HG03139 (cell line): ENCODE measurements around the gene XPOT.

ENCODE experiments used
- ATAC-seq: cut with Tn5 transposase; IDR thresholded peaks from one replicate; pipeline ENCODE4 v1.9.1; 2021; ENCODE audit not compliant: unreplicated experiment

XPOT gene

DNA sequence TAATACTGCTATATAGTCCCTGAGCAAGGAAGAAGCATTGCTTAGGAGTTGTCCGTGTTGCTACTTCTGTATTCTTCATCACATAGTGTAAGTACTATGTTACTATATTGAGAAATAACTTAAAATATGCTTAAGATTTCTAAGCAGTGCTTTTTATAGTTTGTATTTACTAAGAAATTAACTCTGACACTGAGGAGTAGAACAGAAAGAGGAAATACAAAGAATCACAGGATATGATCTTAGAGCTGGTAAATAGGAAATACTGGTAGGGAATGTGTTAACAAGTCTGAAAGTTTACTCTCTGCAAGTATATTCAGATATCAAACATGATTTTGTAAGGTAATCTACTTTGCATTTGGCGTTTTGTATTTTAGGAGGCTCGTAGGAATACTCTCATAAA lies 15.5 kb downstream of the XPOT start:
- ATAC-seq, result no peak

DNA sequence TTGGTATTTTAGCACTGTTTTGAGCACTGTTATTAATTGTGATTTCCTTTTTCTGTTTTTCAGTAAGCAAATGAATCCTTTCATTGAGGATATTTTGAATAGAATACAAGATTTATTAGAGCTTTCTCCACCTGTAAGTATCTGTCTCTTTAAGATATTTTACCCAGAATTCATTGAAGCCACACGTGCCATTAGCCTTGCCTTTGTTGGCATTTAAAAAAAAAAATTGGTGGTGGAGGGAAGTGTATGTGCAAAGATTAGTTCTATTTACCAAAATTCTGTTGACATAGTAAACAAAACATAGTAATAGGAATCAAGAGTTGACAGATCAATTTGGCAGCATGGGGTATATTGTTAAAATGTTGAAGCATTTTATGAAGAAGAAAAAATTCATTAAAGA lies 23.8 kb downstream of the XPOT start:
- ATAC-seq, result no peak

DNA sequence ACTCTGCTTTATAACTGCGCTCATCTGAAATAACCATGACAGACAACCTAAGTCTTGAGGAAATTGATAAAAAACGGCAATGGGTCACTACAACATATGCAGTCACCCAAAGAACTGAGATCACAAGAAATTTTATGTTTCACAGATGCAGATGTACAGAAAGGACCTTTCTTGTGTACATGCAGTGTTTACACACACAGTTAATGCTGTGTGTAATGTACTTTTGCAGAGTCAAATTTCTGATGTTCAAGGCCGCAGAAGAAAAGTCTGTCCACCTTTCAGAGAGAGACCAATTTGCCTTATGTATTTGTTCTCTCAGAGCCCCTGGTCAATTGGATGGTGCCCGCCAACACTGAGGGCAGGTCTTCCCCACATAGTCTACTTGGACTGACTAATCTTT lies 24.8 kb downstream of the XPOT start:
- ATAC-seq, result no peak

DNA sequence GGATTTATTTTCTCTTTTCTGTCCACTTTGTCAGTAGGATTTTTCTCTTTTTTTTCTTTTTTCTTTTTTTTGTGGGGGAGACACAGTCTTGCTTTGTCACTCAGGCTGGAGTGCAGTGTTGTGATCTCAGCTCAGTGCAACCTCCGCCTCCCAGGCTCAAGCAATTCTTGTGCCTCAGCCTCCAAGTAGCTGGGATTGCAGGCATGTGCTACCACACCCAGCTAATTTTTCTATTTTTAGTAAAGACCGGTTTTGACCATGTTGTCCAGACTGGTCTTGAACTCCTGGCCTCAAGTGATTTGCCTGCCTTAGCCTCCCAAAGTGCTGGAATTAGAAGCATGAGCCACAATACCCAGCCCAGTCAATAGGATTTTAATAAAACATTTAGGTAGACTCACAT lies 26.7 kb downstream of the XPOT start:
- ATAC-seq, result no peak

DNA sequence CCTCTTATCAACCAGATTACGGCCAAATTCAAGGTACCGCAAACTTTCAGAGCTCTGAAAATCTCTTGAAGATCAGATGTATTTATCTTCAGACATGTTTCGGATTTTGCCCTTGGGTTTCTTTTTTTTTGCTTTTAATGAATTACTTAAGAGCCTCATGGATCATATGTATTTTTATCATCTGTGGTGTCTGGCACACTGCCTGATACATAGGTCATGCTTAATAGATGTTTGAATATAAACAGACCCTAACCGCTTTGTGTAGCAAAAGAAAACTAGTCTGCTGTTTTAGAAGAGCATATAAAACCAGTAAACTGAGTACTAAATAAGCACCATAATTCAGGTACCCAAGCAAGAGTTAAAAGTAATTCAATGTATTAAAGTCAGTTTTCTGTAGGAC lies 27.6 kb downstream of the XPOT start:
- no peak for ATAC-seq

DNA sequence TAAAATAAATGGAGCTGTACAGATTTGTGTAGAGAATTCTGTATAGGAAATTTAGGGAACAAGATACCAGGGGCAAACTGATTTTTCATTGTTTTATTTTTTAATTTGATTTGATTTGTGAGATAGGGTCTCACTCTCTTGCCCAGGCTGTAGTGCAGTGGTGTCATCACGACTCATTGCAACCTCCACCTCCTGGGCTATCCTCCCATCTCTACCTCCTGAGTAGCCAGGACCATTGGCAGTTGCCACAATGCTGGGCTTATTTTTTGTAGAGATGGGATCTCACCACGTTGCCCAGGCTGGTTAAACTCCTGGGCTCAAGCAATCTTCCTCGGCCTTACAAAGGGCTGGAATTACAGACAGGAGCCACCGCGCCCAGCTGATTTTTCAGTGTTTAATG lies 29.7 kb downstream of the XPOT start:
- ATAC-seq, result no peak

DNA sequence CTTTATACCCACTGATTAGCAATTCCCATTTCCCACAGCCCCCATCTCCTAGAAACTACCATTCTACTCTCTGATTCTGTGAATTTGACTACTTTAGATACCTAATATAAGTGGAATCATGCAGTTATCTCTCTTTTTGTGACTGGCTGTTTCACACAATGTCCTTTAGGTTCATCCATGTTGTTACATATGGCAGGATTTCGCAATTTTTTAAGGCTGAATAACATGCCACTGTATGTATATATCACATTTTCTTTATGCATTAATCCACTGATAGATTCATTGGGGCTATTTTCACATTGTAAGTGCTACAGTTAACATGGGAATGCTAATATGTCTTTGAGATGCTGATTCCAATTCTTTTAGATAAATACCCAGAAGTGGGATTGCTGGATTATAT lies 35.9 kb downstream of the XPOT start:
- ATAC-seq, result no peak

DNA sequence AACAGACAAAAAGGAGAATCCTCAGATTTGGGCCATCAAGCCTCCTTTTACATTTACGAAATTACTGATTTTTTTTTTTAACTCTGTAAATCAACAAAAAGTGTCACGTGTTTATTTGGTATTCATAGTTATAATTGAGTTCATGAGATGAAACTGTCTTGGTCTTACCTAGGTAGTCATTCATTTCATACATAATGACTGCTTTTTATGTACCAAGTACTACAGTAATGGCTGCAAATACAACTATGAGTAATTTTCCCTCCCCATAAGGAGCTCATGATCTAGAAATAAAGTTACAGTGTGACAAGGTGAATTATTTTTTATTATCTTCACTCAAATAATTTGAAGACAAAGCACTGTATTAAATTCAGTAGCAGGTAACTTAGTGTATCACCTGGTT lies 41.3 kb downstream of the XPOT start:
- no peak for ATAC-seq

DNA sequence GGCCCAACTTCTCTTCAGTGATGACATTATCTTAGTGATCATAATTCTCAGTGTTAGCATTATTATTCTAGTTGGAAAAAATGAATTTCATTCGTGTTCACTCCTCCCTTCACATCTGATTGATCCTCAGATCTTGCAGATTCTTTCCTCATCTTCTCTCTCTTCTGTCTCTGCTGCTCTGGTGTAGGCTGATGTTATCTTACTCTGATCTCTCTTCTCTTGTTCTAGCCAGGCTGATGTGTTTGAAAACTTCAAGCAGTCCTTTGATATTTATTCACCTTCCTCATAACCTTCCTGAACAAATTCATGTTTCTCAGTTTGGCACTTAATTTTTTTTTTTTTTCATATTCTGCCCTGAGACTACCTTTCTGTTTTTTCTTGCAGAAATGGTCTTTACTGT lies 42.1 kb downstream of the XPOT start:
- ATAC-seq, result no peak

DNA sequence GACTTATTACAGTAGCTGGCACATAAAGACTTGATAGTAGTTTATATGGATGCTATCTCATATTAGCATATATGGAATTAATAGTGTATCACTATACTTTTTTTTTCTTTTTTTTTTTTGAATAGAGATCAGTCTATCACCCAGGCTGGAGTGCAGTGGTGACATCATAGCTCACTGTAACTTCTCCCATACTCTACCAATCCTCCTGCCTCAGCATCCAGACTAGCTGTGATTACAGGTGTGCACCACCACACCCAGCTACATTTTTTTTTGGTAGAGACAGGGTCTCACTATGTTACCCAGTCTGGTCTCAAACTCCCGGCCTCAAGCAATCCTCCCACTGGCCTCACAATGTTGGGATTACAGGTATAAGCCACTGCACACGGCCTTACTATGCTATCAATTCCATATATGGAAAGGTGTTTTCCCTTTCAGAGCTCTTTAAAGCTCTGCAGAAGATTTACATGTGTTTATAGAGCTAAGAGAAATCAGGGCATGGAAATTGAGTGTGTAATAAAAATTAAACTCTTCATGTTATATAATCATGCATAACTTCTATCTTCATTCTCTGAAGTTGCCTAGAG lies 46.0 kb downstream of the XPOT start:
- no peak for ATAC-seq

DNA sequence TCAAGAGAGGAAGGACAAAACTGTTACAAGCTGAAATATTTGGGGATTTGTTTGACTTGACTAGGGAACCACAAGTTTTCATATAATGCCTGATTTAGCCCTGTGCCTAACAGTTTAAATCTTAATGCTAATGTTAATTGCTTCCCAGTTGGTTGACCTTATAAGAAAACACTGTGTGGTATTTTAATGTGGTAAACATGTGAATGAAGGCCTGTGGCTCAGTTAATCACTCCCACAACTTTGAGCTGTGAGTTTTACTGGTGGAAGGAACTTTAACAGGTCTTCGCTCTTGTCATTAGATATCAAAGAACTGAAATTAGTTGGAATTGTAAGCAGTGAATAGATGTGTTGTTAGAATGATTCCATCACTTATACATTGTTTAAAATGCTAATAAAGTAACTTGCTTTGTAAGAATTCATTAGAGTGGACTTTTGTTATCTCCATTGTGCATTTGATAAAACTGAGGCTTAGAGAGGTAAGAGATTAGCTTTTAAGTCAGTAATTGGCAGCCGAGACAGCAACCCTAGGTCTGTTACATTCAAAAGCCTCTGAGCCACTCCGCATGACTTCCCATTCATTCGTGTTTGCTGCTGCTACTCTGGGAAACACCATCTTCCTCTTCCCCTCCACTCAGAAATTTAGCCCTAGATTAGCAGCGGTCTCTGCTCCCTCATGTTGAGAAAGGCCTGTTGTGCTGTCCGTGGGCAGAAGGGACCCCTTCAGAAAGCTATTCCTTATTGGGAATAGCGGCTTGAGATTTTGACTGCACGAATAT lies 46.7 kb downstream of the XPOT start:
- ATAC-seq, result no peak

DNA sequence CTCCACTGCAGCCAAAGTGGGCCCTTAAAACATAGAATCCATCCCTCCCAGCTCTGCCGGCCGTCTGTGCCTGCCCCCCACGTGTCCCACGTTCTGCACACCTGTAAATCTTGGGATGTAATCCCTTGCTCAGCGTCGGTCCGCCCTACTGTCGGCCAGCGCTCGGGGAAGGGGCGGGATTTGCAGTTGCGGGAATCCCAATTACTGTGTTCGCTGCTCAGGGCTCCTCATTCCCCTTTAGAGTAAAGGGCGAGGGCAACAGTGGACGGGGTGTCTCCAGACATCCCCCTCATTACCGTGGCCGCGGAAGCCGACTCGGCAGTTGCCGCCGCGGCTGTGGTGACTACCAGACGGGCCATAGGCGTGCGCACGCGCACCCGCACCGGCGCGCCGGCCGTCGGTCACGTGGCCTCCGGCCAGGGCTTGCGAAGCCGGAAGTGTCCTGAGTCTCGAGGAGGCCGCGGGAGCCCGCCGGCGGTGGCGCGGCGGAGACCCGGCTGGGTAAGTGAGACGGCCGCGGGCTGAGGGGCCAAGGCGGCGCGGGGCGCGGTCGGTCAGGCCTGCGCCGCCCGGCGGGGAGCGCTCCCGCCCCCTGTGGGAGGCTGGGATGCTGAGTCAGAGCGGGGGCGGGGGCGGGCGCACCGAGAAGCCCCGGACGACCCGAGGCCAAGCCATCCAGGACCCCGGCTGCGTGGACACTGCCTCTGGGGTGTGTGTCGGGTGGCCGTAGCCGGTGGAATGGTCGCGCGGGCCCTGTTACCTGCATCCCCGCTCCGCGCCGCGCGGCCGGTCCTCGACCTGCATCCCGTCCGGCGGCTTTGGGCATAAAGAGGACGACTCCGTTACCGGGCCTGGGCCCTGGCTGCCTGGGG lies 47.7 kb downstream of the XPOT start, which contains the start of gene TBK1:
Gene TBK1 (plus strand): TSS at position 434 of the 872 bp plus-strand sequence. CDS start 3,751 bp downstream, outside the sequence.
- peak; percentile 83 for ATAC-seq

DNA sequence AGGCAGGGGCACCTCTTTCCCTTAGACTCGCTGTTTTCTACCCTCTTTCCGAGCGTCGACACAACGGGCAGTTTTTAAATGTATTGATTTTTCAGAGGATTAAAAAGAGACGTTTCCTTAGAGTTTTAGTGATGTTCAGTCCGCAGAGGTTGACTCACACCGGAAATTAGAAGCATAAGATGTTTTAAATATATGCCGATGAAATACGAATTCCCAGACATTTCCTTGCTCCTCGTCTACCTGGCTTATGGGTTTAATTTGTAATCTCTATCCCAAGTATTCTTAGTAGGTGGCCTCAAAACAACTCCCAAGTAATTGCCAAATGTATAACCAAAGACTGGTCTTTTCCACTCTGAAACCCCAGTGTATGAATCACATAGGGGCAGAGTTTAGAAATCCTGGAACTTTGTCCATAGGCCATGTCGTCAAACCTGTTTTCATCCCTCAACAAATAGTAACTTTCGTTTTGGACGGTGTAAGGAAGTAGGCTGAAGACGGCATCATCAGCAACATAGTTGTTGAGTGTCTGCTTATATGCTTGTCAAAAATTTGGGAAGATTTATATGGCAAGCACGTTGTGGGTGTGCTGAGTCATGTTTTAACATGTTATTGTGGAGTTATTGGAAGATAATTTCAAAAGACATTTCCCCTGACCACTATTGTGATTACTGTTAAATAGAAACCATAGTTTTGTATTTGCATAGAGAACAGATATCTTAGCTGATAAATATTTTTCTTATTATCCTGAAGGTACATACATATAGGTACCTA lies 48.6 kb downstream of the XPOT start:
- peak; percentile 3 for ATAC-seq

DNA sequence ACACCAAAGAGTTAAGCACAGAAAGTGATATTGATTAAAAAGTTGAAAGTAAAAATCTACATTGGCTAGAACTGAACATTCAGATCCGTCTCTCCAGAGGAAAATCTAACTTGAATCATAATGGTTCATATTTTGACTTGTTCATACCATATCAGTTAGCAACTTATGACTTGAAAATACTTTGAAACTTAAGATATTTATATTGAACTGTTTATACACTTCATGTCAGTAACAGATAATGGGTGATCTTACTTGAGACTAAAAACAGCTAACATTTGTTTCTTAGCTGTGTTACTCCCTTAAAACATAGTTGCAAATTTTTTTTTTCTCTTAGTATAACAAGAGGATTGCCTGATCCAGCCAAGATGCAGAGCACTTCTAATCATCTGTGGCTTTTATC lies 51.3 kb downstream of the XPOT start:
- ATAC-seq, result no peak

DNA sequence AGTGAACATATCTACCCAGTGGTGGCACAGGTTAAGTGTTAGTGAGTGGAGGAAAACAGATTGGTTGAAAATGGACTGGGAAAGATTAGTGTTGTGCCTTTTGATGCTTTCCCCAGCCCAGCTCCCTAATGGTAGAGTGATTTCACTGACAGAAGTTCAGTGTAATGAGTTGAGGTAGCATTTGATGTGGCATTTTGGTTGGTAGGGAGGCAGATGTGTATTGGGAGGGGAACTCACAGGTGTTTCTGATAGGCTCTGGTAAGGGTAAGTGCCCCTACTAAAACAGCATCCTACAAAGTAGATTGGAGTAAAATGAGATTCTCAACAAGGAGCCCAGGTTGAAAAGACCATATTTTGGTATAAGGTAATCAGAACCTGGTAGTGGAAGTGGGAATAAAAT lies 51.9 kb downstream of the XPOT start:
- no peak for ATAC-seq

DNA sequence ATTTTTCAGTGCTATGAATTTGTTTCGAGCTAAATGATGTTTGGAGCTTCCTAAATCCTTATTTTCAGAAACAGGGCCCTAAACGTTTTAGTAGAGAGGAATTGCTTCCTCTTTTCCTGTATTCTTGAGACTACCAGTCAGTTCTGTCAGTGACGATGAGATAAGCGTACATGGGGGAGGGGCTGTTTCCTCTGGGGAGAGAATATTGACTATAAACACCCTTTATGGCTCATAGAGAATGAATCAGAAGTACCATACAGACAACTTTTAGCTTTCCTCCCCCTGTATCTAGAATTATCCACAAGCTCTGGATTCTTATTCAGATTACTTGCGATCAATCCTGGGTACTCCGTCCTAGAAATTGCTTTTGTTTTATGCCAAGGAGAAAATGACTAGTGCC lies 52.8 kb downstream of the XPOT start:
- no peak for ATAC-seq

DNA sequence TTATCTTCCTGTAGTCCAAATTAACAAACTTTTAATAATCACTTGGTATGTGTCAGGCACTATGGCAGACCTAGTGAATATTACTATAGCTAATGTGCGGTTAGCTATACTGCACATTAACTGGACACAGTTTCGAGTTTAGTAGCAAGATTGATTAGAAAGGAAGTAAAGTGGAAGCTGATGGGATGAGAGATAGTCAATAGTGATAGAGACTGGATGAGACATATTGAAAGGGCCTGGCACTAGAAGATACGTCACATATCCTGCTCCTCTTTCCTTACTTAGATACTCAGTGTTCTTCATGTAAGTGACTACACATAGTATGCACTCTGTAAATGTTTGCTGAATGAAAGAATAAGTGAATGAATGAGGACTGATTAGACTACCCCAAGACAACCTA lies 53.3 kb downstream of the XPOT start:
- ATAC-seq, result no peak

DNA sequence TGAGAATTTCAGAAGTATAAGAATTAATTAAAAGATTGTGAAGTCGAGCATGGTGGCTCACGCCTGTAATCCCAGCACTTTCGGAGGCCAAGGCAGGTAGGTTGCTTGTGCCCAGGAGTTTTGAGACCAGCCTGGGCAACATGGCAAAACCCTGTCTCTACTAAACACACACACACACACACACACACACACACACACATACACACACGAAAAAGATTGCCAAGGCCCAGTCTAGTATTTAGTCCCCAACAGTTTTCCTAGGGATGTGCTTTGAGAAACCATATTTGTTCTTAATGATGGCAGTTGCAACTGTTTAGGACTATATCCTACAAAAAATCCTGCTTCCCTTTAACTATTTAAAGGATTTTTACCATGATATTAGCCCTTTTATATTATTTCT lies 53.7 kb downstream of the XPOT start:
- ATAC-seq, result no peak

DNA sequence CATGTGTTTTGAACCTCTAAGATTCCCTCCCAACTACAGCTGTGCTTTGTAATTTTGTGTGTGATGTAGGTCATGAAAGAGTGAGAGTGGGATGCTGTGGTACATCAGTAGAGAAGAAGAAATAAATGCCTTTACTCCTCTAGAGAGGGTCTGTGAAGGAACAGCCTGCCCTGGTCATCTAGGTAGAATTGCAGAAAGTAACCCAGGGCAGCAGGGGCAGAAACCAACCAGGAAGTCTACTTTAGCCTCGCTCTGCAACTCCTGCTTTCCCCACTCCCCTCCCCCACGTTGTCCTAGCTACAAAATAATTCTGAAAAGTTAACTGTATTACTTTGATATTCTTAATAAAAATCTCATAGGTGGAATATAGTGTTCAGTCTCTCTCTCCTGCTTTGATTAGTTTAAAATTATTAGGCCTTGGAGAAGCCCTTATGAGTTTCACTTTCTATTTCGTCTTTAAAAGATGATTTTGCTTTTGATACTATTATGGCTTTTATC lies 55.3 kb downstream of the XPOT start:
- ATAC-seq, result no peak

DNA sequence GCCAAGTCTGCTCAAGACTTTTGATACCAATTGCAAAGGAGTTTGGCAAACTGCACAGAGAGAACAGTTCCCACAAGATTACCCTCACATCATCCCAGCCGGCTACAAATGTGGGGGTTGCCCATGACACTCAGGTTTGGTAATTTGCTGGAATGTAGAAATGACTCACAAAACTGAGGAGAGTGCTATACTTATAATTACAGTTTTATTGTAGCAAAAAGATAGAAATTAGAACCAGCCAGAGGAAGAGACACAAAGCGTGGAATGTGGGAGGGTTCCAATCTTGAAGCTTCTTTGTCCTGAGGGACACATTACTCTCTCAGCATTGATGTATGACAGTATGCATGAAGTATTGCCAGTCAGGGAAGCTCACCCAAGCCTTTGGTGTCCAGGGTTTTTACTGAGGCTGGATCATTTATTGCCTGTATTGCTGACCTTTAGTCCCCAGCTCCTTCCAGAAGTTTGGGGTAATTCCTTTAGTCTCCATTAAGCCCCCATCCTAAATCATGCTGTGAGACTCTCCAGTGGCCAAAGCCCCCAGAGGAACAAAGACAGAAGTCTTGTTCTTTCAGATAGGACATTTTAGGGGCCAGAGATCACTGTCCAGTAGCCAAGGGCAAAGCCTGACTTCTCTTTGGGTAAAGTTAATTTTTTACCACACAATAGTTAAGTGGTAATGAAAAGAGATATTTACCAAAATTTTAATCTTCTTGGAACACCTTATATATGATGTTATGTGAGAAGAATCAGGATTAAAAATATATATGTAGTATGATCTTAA lies 57.6 kb downstream of the XPOT start:
- no peak for ATAC-seq
